Endothelial cell of umbilical vein (primary cell): ENCODE measurements around the gene APBB2. TPM values are rescaled to one million over a fixed set of nuclear protein-coding genes. Genes with fewer than 3 reads are reported as not detected.

Experiments
- BruUV-seq: library from RNA; stranded (reverse); fragments of 400-500 nt; replicated peaks from 2 replicates; lab custom pipeline; 2021; lab: Mats Ljungman, UMichigan
- CTCF ChIA-PET: fragments of 300-600, 350-600 bp; sonication (Branson Sonifier 250); formaldehyde crosslinking; loops from one replicate; lab custom pipeline; 2021; ENCODE audit warnings: antibody characterized with exemption, inconsistent platforms; lab: Charles Lee
- POLR2A ChIA-PET: fragments of 300-600, 350-600 bp; sonication (Branson Sonifier 250); formaldehyde crosslinking; loops from one replicate; lab custom pipeline; 2021; ENCODE audit warnings: antibody characterized with exemption, inconsistent platforms; lab: Charles Lee
- DNase-seq: peaks from one replicate; pipeline ENCODE4 v3.0.0-alpha.2; 2011; ENCODE audit warnings: low read depth, low spot score
- FAIRE-seq: peaks from 2 replicates; lab custom pipeline; 2011; peaks lifted over from hg19 to GRCh38; lab: Jason Lieb, UNC
- H2AFZ ChIP-seq: 2 replicates; pipeline ENCODE4 v1.6.0; 2012; ENCODE audit warnings: low read depth, low read length, control low read depth, inconsistent platforms
- H3K27ac ChIP-seq: 2 replicates; pipeline ENCODE4 v1.5.1; 2011; ENCODE audit warnings: low read depth, mild to moderate bottlenecking, control low read depth, low read length, moderate library complexity; ENCODE audit not compliant: insufficient read depth
- H3K27me3 ChIP-seq, 2 experiments: 2 replicates each; pipeline versions ENCODE4 v1.6.0 to v1.6.1; 2011; ENCODE audit warnings: low read length in 2 of 2, mixed read lengths in 1 of 2; ENCODE audit not compliant: control insufficient read depth in 2 of 2, insufficient read depth in 2 of 2
- H3K36me3 ChIP-seq, 2 experiments: 2 replicates in 1 of 2; 3 replicates in 1 of 2; pipeline ENCODE4 v1.5.1; 2011; ENCODE audit warnings: low read length in 2 of 2, mild to moderate bottlenecking in 1 of 2, moderate library complexity in 1 of 2; ENCODE audit not compliant: control insufficient read depth in 2 of 2, insufficient read depth in 2 of 2; ENCODE audit errors: extremely low read depth in 1 of 2
- H3K4me1 ChIP-seq: 3 replicates; pipeline ENCODE4 v1.5.1; 2011; ENCODE audit warnings: mild to moderate bottlenecking, low read length; ENCODE audit not compliant: control insufficient read depth, insufficient read depth; ENCODE audit errors: extremely low read depth
- H3K4me2 ChIP-seq: 2 replicates; pipeline ENCODE4 v1.6.1; 2011; ENCODE audit warnings: low read length, control low read depth, mixed read lengths; ENCODE audit not compliant: insufficient read depth
- H3K4me3 ChIP-seq, 3 experiments: fragments of 200-600 bp in 1 of 3; sonication (generic), shearing (Covaris generic) in 1 of 3; replicated peaks in 1 of 3; 2 replicates each; pipeline ENCODE4 v1.5.1; 2011 to 2016; ENCODE audit warnings: control low read depth in 3 of 3, low read length in 3 of 3, mild to moderate bottlenecking in 2 of 3, inconsistent platforms in 1 of 3, low read depth in 1 of 3, moderate library complexity in 1 of 3; ENCODE audit not compliant: insufficient read depth in 1 of 3
- H3K79me2 ChIP-seq: 2 replicates; pipeline ENCODE4 v1.6.0; 2012; ENCODE audit warnings: low read length, inconsistent platforms; ENCODE audit not compliant: control insufficient read depth, insufficient read depth
- H3K9ac ChIP-seq: replicated peaks from 2 replicates; pipeline ENCODE3; 2011; ENCODE audit warnings: low read length, control low read depth; ENCODE audit not compliant: insufficient read depth; ENCODE audit errors: extremely low read depth
- H3K9me1 ChIP-seq: replicated peaks from 3 replicates; pipeline ENCODE4 v1.6.0; 2011; ENCODE audit warnings: mild to moderate bottlenecking, low read length; ENCODE audit not compliant: control insufficient read depth, insufficient read depth; ENCODE audit errors: extremely low read depth
- H3K9me3 ChIP-seq: replicated peaks from 2 replicates; pipeline ENCODE4 v1.5.1; 2012; ENCODE audit warnings: low read length, inconsistent platforms; ENCODE audit not compliant: control insufficient read depth, insufficient read depth
- H4K20me1 ChIP-seq: replicated peaks from 2 replicates; pipeline ENCODE3; 2011; ENCODE audit warnings: mild to moderate bottlenecking, low read length; ENCODE audit not compliant: control insufficient read depth, insufficient read depth; ENCODE audit errors: extremely low read depth
- CTCF ChIP-seq, 2 donors: IDR thresholded peaks; 1 replicate in 1 of 2; 2 replicates in 1 of 2; pipeline ENCODE4 v1.5.1; 2011; ENCODE audit warnings: low read length in 2 of 2, mild to moderate bottlenecking in 2 of 2, moderate library complexity in 2 of 2, control low read depth in 1 of 2, inconsistent platforms in 1 of 2, low read depth in 1 of 2; ENCODE audit not compliant: insufficient read depth in 1 of 2; ENCODE audit errors: extremely low read depth in 1 of 2
- EZH2 ChIP-seq: IDR thresholded peaks from 2 replicates; pipeline ENCODE4 v1.6.1; 2012; ENCODE audit warnings: borderline replicate concordance, low read depth, mild to moderate bottlenecking, moderate library complexity, low read length, inconsistent platforms; ENCODE audit not compliant: severe bottlenecking
- JUN ChIP-seq: IDR thresholded peaks from 2 replicates; pipeline ENCODE4 v1.6.1; 2011; ENCODE audit warnings: borderline replicate concordance, low read depth; ENCODE audit not compliant: insufficient read length, insufficient read depth
- MAX ChIP-seq: IDR thresholded peaks from 2 replicates; pipeline ENCODE4 v1.6.1; 2011; ENCODE audit not compliant: insufficient read depth, insufficient read length
- POLR2A ChIP-seq: IDR thresholded peaks from 2 replicates; pipeline ENCODE4 v1.6.1; 2012; ENCODE audit warnings: low read depth, mild to moderate bottlenecking, control low read depth, low read length
- POLR2AphosphoS5 ChIP-seq: IDR thresholded peaks from 2 replicates; pipeline ENCODE4 v1.6.1; 2012; ENCODE audit warnings: low read depth, mild to moderate bottlenecking, control low read depth, low read length, moderate library complexity; ENCODE audit not compliant: insufficient read depth
- dilution Hi-C: fragments of 300-500 bp; cut with MboI; formaldehyde crosslinking; loops from one replicate; pipeline ENCODE4 v1.15.0; 2019; ENCODE audit warnings: low sequenced_read_pairs; ENCODE audit not compliant: extremely low pct_ligation_motif_present
- intact Hi-C: fragments of 100-400 bp; cut with micrococcal nuclease; formaldehyde crosslinking; loops from one replicate; pipeline ENCODE4 v1.10.0; 2022
- polyA plus RNA-seq, 4 experiments: library from polyadenylated mRNA; depleted of rRNA in 3 of 4; stranded (reverse) in 3 of 4; unstranded in 1 of 4; fragments of >200 nt; gene quantifications; 2 replicates each; pipeline versions ENCODE4 v1.2.1 to v1.2.3, GENCODE V29; 2011 to 2012; ENCODE audit warnings: missing spikeins in 1 of 4
- total RNA-seq: library from RNA; stranded (reverse); gene quantifications from 2 replicates; pipeline ENCODE4 v1.2.3, GENCODE V29; 2021

APBB2 gene
- total and polyA plus RNA-seq, 2 donors (not counting 3 experiments of a cell fraction or from before 2014, with no cell fraction given): 79.8 to 124 TPM

- no peaks in the 10 kb centered on the region for H3K9me1 ChIP-seq
- H4K20me1 ChIP-seq: no peaks in the 10 kb centered on the region
- no peak overlapping the region for H2AFZ ChIP-seq
- H3K79me2 ChIP-seq: no peaks in the 10 kb centered on the region
- ChIA-PET CTCF (no interaction called here), POLR2A (no interaction called here)
- no peak overlapping the region for H3K27ac ChIP-seq
- H3K9me3 ChIP-seq: no peaks in the 10 kb centered on the region
- no peaks in the 10 kb centered on the region for H3K36me3 ChIP-seq
- FAIRE-seq: no peak
- DNase-seq: no peak
- H3K4me3 ChIP-seq: no peak overlapping the region
- dilution Hi-C loops: no loop called here
- no TSS peak for BruUV-seq
- H3K9ac ChIP-seq: no peak overlapping the region
- intact Hi-C loops: no loop called here
- no peak overlapping the region for H3K4me2 ChIP-seq
- no peak for TF ChIP-seq JUN
- no peaks in the 10 kb centered on the region for H3K4me1 ChIP-seq
- peaks cover 11 to 13% of the 10 kb centered on the region in 2 experiments for H3K27me3 ChIP-seq
Observed at GRCh38 chr4:40788331-40788730, 426.0 kb downstream of the APBB2 start.

- Histone ChIP-seq H3K9me1 (no peaks in the 10 kb centered on the region), H3K79me2 (no peaks in the 10 kb centered on the region), H3K9me3 (no peaks in the 10 kb centered on the region), H3K4me1 (no peaks in the 10 kb centered on the region), H3K9ac (no peak overlapping the region), H3K4me3 (no peak overlapping the region), H3K4me2 (no peak overlapping the region), H2AFZ (no peak overlapping the region), H4K20me1 (no peaks in the 10 kb centered on the region), H3K27ac (no peak overlapping the region), H3K27me3 (peaks cover 12 to 15% of the 10 kb centered on the region in 2 experiments), H3K36me3 (no peaks in the 10 kb centered on the region)
- CTCF ChIA-PET: interaction anchor here (1.1 kb wide), 1 partner anchor 10 kb away, joined by 6 read pairs; no protein-coding TSS in a partner anchor
- TF ChIP-seq POLR2A (no peak), JUN (no peak), EZH2 (no peak), MAX (no peak), POLR2AphosphoS5 (no peak), CTCF (IDR thresholded peaks at IDR 0.05; ENCODE audit: extremely low read depth in 1 of 2, insufficient read depth in 1 of 2, low read depth in 1 of 2, low read length in 2 of 2) (no peak)
- no TSS peak for BruUV-seq
- POLR2A ChIA-PET: no interaction called here
- intact Hi-C loops: no loop called here
- DNase-seq (no peak), FAIRE-seq (no peak)
- dilution Hi-C loops: no loop called here
Observed at GRCh38 chr4:40785727-40786126, 428.6 kb downstream of the APBB2 start.
